NCI-H446 (cell line): ENCODE data around the gene SCGB3A1.

Experiments used
- DNase-seq, 2 experiments: peaks; one replicate each; lab custom pipeline; 2025; lab: John Stamatoyannopoulos, UW

SCGB3A1 gene

GRCh38 chr5:180604271-180604670 lies 13.0 kb upstream of the SCGB3A1 start:
- DNase-seq: no peak

- DNase-seq: no peak
Observed at GRCh38 chr5:180603076-180603594, 11.8 kb upstream of the SCGB3A1 start.

- DNase-seq: no peak
Observed at GRCh38 chr5:180602481-180603075, 11.3 kb upstream of the SCGB3A1 start.

GRCh38 chr5:180601591-180602480 lies 10.5 kb upstream of the SCGB3A1 start:
- no peak for DNase-seq

- no peak for DNase-seq
Observed at GRCh38 chr5:180600554-180601041, 9.3 kb upstream of the SCGB3A1 start.

- no peak for DNase-seq
Observed at GRCh38 chr5:180599981-180600553, 8.8 kb upstream of the SCGB3A1 start.

GRCh38 chr5:180599590-180599914 lies 8.3 kb upstream of the SCGB3A1 start:
- DNase-seq: no peak

- DNase-seq: no peak
Observed at GRCh38 chr5:180598797-180599589, 7.7 kb upstream of the SCGB3A1 start.

GRCh38 chr5:180598316-180598701 lies 7.0 kb upstream of the SCGB3A1 start:
- no peak for DNase-seq

- DNase-seq: no peak
Observed at GRCh38 chr5:180596668-180597231, 5.5 kb upstream of the SCGB3A1 start.

GRCh38 chr5:180596115-180596667 lies 4.9 kb upstream of the SCGB3A1 start:
- DNase-seq: no peak

GRCh38 chr5:180595381-180596114 lies 4.2 kb upstream of the SCGB3A1 start:
- no peak for DNase-seq

GRCh38 chr5:180595046-180595379 lies 3.7 kb upstream of the SCGB3A1 start:
- DNase-seq: no peak

- no peak for DNase-seq
Observed at GRCh38 chr5:180594311-180595045, 3.2 kb upstream of the SCGB3A1 start.

- DNase-seq: no peak
Observed at GRCh38 chr5:180593446-180594206, 2.3 kb upstream of the SCGB3A1 start.

GRCh38 chr5:180592176-180592575 lies 877 bp upstream of the SCGB3A1 start:
- no peak for DNase-seq

- no peak for DNase-seq
Observed at GRCh38 chr5:180590543-180591310, 572 bp downstream of the SCGB3A1 start.

GRCh38 chr5:180589771-180590542 lies 1.3 kb downstream of the SCGB3A1 start:
- DNase-seq: no peak
